Kidney (tissue), 14 donors: ENCODE data around the gene WDR64. TPM values are rescaled to one million over a fixed set of nuclear protein-coding genes. Genes with fewer than 3 reads are reported as not detected.

Experiments used
- DNase-seq, 5 donors: peaks; one replicate each; pipeline ENCODE4 v3.0.0-alpha.2; 2013 to 2020
- FAIRE-seq: peaks from 2 replicates; lab custom pipeline; 2012; peaks lifted over from hg19 to GRCh38; lab: Jason Lieb, UNC
- H3K27ac ChIP-seq, 2 donors: one replicate each; pipeline ENCODE4 v1.7.0; 2013; ENCODE audit warnings: low read depth in 2 of 2, low read length in 2 of 2, inconsistent platforms in 1 of 2
- H3K27me3 ChIP-seq: one replicate; pipeline ENCODE4 v1.7.1; 2013; ENCODE audit warnings: low read length, inconsistent platforms; ENCODE audit not compliant: control insufficient read depth, insufficient read depth
- H3K36me3 ChIP-seq, 3 donors: one replicate each; pipeline versions ENCODE4 v1.7.0 to v1.7.1; 2013; ENCODE audit warnings: low read length in 3 of 3, control low read depth in 1 of 3, inconsistent platforms in 1 of 3; ENCODE audit not compliant: insufficient read depth in 3 of 3, control insufficient read depth in 2 of 3
- H3K4me1 ChIP-seq, 3 donors: one replicate each; pipeline versions ENCODE4 v1.7.0 to v1.7.1; 2013; ENCODE audit warnings: low read length in 3 of 3, inconsistent platforms in 1 of 3, low read depth in 1 of 3; ENCODE audit not compliant: control insufficient read depth in 2 of 3, insufficient read depth in 2 of 3
- H3K4me3 ChIP-seq, 3 donors: one replicate each; pipeline versions ENCODE4 v1.7.0 to v1.8.1; 2013; ENCODE audit warnings: low read length in 3 of 3, control low read depth in 1 of 3, inconsistent platforms in 1 of 3
- H3K9ac ChIP-seq, 3 donors: one replicate each; pipeline versions ENCODE4 v1.7.0 to v1.7.1; 2013; ENCODE audit warnings: low read length in 3 of 3, control low read depth in 1 of 3, inconsistent platforms in 1 of 3
- H3K9me3 ChIP-seq, 3 donors: one replicate each; pipeline versions ENCODE4 v1.7.0 to v1.7.1; 2013; ENCODE audit warnings: low read length in 3 of 3, control low read depth in 1 of 3, inconsistent platforms in 1 of 3; ENCODE audit not compliant: control insufficient read depth in 2 of 3, insufficient read depth in 1 of 3
- intact Hi-C: fragments of 100-400 bp; cut with DNase I; formaldehyde crosslinking; loops from one replicate; pipeline ENCODE4 v1.11.1; 2022
- polyA plus RNA-seq: library from polyadenylated mRNA; stranded (reverse); fragments of 350-450 nt; fragmentation: Illumina TruSeq; extraction: RNeasy Lipid Tissue Mini Kit (QIAGEN cat#74804); gene quantifications from one replicate; pipeline ENCODE4 v1.2.3, GENCODE V29; 2014; ENCODE audit warnings: low read depth, low replicate concordance; ENCODE audit not compliant: insufficient read depth
- total RNA-seq: library from RNA; stranded (reverse); fragmentation: NEBNext Ultra II Directional; extraction: Animal tissue kit (Norgen Biotek cat#: 25700); gene quantifications from one replicate; pipeline ENCODE4 v1.2.1, GENCODE V29; 2021
- TF ChIP-seq, protein P1 (sequence below): IDR thresholded peaks from 3 replicates; pipeline ENCODE4 v1.5.1; 2012; ENCODE audit warnings: mild to moderate bottlenecking, moderate library complexity, borderline replicate concordance; ENCODE audit not compliant: insufficient read depth; ENCODE audit errors: extremely low read depth
- donor health status: control.
- donor health status: control.
- donor health status: control.
- donor health status: control.
- donor health status: control.
- donor health status: DM: yes; HTN: yes; CAD: no.
- donor health status: Normal renal cell carcinoma (clear cell type).

Gene WDR64
- total and polyA plus RNA-seq, 2 donors from 2014 or later: not detected

DNA sequence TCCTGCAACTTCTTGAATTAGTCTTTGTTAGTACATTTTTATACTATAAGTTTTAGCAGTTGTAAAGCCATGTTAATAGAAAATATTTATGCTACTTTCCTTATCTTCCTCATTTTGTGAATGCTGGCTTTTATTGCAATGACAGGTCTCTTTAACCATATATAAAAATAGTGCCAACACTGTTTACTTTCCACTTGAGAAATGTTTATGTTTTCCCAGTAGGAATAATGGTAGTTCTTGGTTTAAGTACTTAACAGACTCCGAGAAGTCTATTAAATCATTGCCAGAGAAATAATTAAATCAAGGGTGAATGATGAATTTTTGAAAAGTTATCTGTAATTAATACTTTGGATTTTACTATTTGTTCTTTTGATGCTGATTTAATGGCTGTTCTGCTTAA lies 21.6 kb upstream of the WDR64 start:
- FAIRE-seq: no peak
- Histone ChIP-seq H3K36me3 (no peaks in the 10 kb centered on the region), H3K27ac (no peak overlapping the region), H3K9me3 (no peaks in the 10 kb centered on the region), H3K4me1 (no peaks in the 10 kb centered on the region), H3K4me3 (no peak overlapping the region), H3K27me3 (no peaks in the 10 kb centered on the region), H3K9ac (no peak overlapping the region)
- no peak for DNase-seq
- intact Hi-C loops: no loop called here
- TF ChIP-seq, protein P1, sequence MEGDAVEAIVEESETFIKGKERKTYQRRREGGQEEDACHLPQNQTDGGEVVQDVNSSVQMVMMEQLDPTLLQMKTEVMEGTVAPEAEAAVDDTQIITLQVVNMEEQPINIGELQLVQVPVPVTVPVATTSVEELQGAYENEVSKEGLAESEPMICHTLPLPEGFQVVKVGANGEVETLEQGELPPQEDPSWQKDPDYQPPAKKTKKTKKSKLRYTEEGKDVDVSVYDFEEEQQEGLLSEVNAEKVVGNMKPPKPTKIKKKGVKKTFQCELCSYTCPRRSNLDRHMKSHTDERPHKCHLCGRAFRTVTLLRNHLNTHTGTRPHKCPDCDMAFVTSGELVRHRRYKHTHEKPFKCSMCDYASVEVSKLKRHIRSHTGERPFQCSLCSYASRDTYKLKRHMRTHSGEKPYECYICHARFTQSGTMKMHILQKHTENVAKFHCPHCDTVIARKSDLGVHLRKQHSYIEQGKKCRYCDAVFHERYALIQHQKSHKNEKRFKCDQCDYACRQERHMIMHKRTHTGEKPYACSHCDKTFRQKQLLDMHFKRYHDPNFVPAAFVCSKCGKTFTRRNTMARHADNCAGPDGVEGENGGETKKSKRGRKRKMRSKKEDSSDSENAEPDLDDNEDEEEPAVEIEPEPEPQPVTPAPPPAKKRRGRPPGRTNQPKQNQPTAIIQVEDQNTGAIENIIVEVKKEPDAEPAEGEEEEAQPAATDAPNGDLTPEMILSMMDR: no peak

DNA sequence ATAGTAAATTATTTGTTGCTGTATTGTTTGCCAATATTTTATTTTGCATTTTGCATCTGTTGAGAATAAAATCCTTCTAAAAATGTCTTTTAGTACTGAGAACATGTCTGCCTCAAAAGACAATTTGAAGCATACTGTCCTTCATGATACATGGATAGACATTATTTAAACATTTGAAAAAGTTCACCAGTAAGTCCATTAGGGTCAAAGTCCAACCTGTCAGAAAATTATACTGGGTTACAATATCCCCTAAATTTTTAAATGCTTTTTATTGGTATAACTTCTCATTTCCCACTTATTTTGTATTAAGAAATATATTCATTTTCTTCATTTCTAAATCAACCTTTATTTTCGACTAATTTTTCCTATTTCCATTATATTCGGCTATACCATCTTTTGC lies 21.2 kb upstream of the WDR64 start:
- FAIRE-seq: no peak

DNA sequence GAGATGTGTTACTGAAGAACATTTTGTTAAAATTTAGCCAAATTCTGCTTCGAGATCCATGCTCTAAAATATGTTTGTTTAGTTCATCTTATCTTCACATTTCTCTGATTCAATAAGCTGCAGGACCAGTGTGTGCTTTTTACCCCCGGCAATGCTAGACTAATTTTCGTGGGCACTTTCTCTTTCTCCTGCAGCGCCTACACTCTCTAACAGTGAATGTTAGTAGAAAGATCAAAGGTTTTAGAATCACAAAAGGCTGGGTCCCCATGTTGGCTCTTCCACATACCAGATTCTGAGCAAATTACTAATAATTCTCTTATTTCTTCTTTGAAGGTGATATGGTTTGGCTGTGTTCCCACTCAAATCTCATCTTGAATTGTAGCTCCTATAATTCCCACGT lies 20.4 kb upstream of the WDR64 start:
- Histone ChIP-seq H3K27ac (no peak overlapping the region), H3K4me3 (no peak overlapping the region), H3K4me1 (no peaks in the 10 kb centered on the region), H3K36me3 (no peaks in the 10 kb centered on the region), H3K9me3 (no peaks in the 10 kb centered on the region), H3K27me3 (no peaks in the 10 kb centered on the region), H3K9ac (no peak overlapping the region)
- FAIRE-seq (no peak), DNase-seq (no peak)
- TF ChIP-seq, protein P1: no peak
- intact Hi-C loops: no loop called here

More for the DNA sequence above, 21.2 kb upstream of the WDR64 start:
- Histone ChIP-seq H3K36me3 (no peaks in the 10 kb centered on the region), H3K9ac (no peak overlapping the region), H3K27me3 (no peaks in the 10 kb centered on the region), H3K9me3 (no peaks in the 10 kb centered on the region), H3K27ac (no peak overlapping the region), H3K4me1 (no peaks in the 10 kb centered on the region), H3K4me3 (no peak overlapping the region)
- intact Hi-C loops: no loop called here
- TF ChIP-seq, protein P1: no peak
- no peak for DNase-seq

DNA sequence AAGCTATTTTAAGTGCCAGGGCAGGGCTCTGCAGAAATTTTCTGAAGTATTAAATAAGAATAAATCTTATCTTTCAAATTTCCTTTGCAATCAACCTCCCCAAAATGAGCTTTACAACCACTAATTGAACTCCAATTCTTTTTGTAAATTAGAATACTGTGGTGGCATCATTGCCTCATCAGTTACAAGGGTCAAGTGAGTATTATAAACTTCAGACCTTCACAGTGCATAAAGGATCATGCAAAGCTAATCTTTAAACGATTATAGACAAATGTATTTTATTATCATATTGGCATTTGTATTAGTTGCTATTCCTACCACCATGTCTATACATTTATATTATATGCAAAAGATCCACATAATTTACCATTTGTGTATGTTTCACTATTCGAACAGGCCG lies 19.1 kb upstream of the WDR64 start:
- Histone ChIP-seq H3K36me3 (no peaks in the 10 kb centered on the region), H3K9ac (no peak overlapping the region), H3K27ac (no peak overlapping the region), H3K27me3 (no peaks in the 10 kb centered on the region), H3K4me1 (peaks cover 0 to 3% (median 0%) of the 10 kb centered on the region in 3 donors), H3K4me3 (no peak overlapping the region), H3K9me3 (no peaks in the 10 kb centered on the region)
- intact Hi-C loops: no loop called here
- DNase-seq (no peak), FAIRE-seq (no peak)
- TF ChIP-seq, protein P1: no peak
